Sigmoid colon (tissue), 4 donors: ENCODE measurements around the gene AP1M2.

Experiments
- CTCF ChIP-seq, 4 experiments: fragments of 450-650 bp in 3 of 4; fragments of 200-600 bp in 1 of 4; IDR thresholded peaks; one replicate each; pipeline ENCODE4 v1.5.1; 2016 to 2019; ENCODE audit warnings: antibody characterized with exemption in 4 of 4, mild to moderate bottlenecking in 3 of 4, moderate library complexity in 2 of 4
- POLR2A ChIP-seq, 2 donors: fragments of 450-650 bp; IDR thresholded peaks; one replicate each; pipeline ENCODE4 v1.6.1; 2016; ENCODE audit warnings: antibody characterized with exemption in 2 of 2, mild to moderate bottlenecking in 2 of 2, moderate library complexity in 2 of 2
- POLR2AphosphoS5 ChIP-seq, 4 donors: sonication (generic); formaldehyde crosslinking; IDR thresholded peaks; one replicate each; pipeline ENCODE4 v1.6.1; 2017; ENCODE audit warnings: antibody characterized with exemption in 4 of 4

- no peak for TF ChIP-seq CTCF (IDR thresholded peaks at IDR 0.05)
- TF ChIP-seq POLR2AphosphoS5 (IDR thresholded peaks at IDR 0.05), result no peak
- no peak for TF ChIP-seq POLR2A (IDR thresholded peaks at IDR 0.05)
Observed at GRCh38 chr19:10620786-10621185, 33.7 kb upstream of the AP1M2 start.
